ENCODE results near the gene TAS2R50. TPM values are rescaled to one million over a fixed set of nuclear protein-coding genes. Genes with fewer than 3 reads are reported as not detected.
A peak's percentile ranks its signal among the peaks of the same experiment; 100 is the strongest.

Gene TAS2R50
- total RNA-seq, 2 donors from 2014 or later, result 1.5 to 7.1 TPM

- Histone ChIP-seq H3K27me3 (replicated peaks; ENCODE audit: insufficient read depth) (no peaks in the 10 kb centered on the region), H3K36me3 (no peaks in the 10 kb centered on the region), H3K9me3 (no peaks in the 10 kb centered on the region), H3K4me3 (no peak overlapping the region), H3K4me1 (ENCODE audit: control insufficient read depth in 1 of 2, low read depth in 2 of 2) (no peaks in the 10 kb centered on the region), H3K27ac (no peak overlapping the region)
- no peak for ATAC-seq (ENCODE audit: insufficient number of reproducible peaks, low FRiP score, low read depth)
- TF ChIP-seq CTCF (IDR thresholded peaks at IDR 0.05), result no peak
- no peak for DNase-seq (ENCODE audit: low spot score)
These were observed 7.6 kb upstream of the TAS2R50 start for GRCh38 chr12:10994307-10994706.

GRCh38 chr12:10989107-10989506, 2.4 kb upstream of the TAS2R50 start:
- DNase-seq (ENCODE audit: low spot score) (no peak), ATAC-seq (ENCODE audit: insufficient number of reproducible peaks, low FRiP score, low read depth) (no peak)
- no peak overlapping the region for H3K27ac ChIP-seq
- H3K4me3 ChIP-seq, result no peak overlapping the region
- H3K36me3 ChIP-seq, result no peaks in the 10 kb centered on the region
- TF ChIP-seq CTCF (IDR thresholded peaks at IDR 0.05), result no peak
- no peaks in the 10 kb centered on the region for H3K4me1 ChIP-seq (ENCODE audit: control insufficient read depth in 1 of 2, low read depth in 2 of 2)
- H3K27me3 ChIP-seq (replicated peaks; ENCODE audit: insufficient read depth), result no peaks in the 10 kb centered on the region
- no peaks in the 10 kb centered on the region for H3K9me3 ChIP-seq

GRCh38 chr12:10982244-10982643, 4.5 kb downstream of the TAS2R50 start:
- no peaks in the 10 kb centered on the region for H3K4me1 ChIP-seq (ENCODE audit: control insufficient read depth in 1 of 2, low read depth in 2 of 2)
- no peak overlapping the region for H3K4me3 ChIP-seq
- no peaks in the 10 kb centered on the region for H3K27me3 ChIP-seq (replicated peaks; ENCODE audit: insufficient read depth)
- H3K36me3 ChIP-seq, result no peaks in the 10 kb centered on the region
- no peaks in the 10 kb centered on the region for H3K9me3 ChIP-seq
- no peak for ATAC-seq (ENCODE audit: insufficient number of reproducible peaks, low FRiP score, low read depth)
- no peak for DNase-seq (ENCODE audit: low spot score)
- no peak overlapping the region for H3K27ac ChIP-seq
- no peak for TF ChIP-seq CTCF (IDR thresholded peaks at IDR 0.05)

- Histone ChIP-seq H3K4me1 (ENCODE audit: control insufficient read depth in 1 of 2, low read depth in 2 of 2) (no peaks in the 10 kb centered on the region), H3K36me3 (no peaks in the 10 kb centered on the region), H3K27ac (no peak overlapping the region), H3K27me3 (replicated peaks; ENCODE audit: insufficient read depth) (no peaks in the 10 kb centered on the region), H3K9me3 (no peaks in the 10 kb centered on the region), H3K4me3 (no peak overlapping the region)
- TF ChIP-seq CTCF (IDR thresholded peaks at IDR 0.05), result no peak
- ATAC-seq (ENCODE audit: insufficient number of reproducible peaks, low FRiP score, low read depth) (no peak), DNase-seq (ENCODE audit: low spot score) (no peak)
These were observed 11.7 kb downstream of the TAS2R50 start for GRCh38 chr12:10974965-10975364.

- peak overlapping the region in 1 of 2 donors; percentile 62 for H3K27ac ChIP-seq
- peak; percentile 25 for DNase-seq (ENCODE audit: low spot score)
These were observed 17.8 kb downstream of the TAS2R50 start for GRCh38 chr12:10968765-10969456.

More at GRCh38 chr12:10968765-10969456, 17.8 kb downstream of the TAS2R50 start:
- peak overlapping the region; percentile 20 for H3K4me3 ChIP-seq
- H3K9me3 ChIP-seq, result no peaks in the 10 kb centered on the region
- ATAC-seq (ENCODE audit: insufficient number of reproducible peaks, low FRiP score, low read depth), result peak; percentile 49
- no peaks in the 10 kb centered on the region for H3K27me3 ChIP-seq (replicated peaks; ENCODE audit: insufficient read depth)
- H3K36me3 ChIP-seq, result no peaks in the 10 kb centered on the region
- H3K4me1 ChIP-seq (ENCODE audit: control insufficient read depth in 1 of 2, low read depth in 2 of 2), result peaks cover 0 to 15% of the 10 kb centered on the region in 2 donors
- TF ChIP-seq CTCF (IDR thresholded peaks at IDR 0.05), result no peak
